GM18507 (cell line): ENCODE results near the gene FHL3.

Experiments
- DNase-seq: peaks from one replicate; pipeline ENCODE4 v3.0.0; 2011; ENCODE audit warnings: low read depth; ENCODE audit not compliant: insufficient read length; ENCODE audit errors: extremely low spot score
- FAIRE-seq: peaks from 2 replicates; lab custom pipeline; 2011; peaks lifted over from hg19 to GRCh38; lab: Jason Lieb, UNC

The FHL3 gene, protein sequence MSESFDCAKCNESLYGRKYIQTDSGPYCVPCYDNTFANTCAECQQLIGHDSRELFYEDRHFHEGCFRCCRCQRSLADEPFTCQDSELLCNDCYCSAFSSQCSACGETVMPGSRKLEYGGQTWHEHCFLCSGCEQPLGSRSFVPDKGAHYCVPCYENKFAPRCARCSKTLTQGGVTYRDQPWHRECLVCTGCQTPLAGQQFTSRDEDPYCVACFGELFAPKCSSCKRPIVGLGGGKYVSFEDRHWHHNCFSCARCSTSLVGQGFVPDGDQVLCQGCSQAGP

DNA sequence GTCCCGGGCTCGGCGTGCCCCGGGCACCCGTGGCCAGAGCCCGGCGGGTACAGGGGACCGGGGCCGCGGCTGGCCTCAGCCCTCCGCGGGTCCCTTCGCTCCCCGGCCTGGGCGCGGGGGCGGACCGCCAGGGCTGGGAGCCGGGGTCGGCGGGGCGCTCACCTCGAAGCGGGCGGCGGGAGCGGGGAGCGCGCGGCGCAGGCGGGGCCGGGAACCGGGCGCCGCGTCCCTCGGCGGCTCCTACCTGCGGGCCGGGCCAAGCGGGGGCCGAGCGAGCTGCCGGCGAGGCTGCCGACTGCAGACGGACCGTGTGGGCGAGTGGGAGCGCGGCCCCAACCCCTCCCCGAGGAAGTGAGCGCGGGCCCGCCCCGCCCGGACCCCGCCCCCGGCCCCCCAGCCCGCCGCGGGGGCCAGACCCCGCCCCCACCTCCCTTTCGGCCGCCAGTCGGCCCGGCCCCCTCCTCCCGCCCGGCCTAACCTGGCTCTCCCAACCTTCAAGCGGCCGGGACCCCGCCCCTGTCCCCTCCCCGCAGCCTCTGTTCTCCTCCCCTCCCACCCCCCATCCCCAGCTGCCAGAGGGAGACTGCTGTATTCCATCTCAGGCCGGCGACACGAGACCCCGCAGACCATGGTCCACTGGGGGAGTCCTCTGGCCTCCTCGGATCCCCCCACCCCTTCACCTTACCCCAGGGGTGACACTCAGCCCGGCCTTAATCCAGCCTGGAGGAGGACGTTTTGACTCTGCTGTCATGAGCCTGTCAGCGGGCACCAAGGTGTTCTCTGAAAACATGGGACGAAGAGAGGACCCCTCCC lies at the start of gene FHL3:
Gene FHL3 (minus strand): TSS at position 320 of the 813 bp plus-strand sequence. CDS start 6,102 bp downstream, outside the sequence.
- FAIRE-seq, result no peak
- DNase-seq, result no peak

DNA sequence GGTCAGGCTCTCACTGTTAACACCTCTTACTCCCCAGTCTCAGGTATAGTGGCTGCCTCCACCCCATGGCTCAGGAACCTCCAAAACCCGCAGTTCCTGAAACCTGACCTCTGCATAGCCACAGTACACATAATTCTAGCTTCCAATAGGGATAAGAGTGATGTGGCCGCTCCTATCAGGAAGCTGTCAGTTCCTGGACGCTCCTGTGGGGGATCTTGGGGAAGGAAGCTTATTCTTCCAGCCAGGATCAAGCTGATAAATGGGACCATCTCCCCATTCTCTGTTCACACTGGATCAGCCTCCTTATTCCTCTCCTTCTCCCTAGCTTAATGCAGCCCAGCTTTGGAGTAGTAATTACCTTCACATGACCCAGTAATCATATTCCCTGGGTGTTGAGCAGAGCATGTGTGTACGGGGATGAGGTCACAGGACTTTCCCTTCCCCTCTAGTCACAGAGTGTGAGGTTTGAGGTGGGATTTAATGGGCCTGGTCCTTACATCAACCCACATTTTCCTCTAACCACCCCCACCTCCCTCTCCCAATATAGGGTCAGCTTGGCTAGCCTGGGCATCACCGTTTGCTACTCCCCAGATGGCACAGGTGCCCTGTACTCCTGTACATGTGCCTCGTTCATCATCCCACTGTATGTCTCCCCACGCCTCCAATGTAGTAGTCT lies 48.2 kb upstream of the FHL3 start:
- FAIRE-seq, result peak; percentile 60
- DNase-seq, result no peak

DNA sequence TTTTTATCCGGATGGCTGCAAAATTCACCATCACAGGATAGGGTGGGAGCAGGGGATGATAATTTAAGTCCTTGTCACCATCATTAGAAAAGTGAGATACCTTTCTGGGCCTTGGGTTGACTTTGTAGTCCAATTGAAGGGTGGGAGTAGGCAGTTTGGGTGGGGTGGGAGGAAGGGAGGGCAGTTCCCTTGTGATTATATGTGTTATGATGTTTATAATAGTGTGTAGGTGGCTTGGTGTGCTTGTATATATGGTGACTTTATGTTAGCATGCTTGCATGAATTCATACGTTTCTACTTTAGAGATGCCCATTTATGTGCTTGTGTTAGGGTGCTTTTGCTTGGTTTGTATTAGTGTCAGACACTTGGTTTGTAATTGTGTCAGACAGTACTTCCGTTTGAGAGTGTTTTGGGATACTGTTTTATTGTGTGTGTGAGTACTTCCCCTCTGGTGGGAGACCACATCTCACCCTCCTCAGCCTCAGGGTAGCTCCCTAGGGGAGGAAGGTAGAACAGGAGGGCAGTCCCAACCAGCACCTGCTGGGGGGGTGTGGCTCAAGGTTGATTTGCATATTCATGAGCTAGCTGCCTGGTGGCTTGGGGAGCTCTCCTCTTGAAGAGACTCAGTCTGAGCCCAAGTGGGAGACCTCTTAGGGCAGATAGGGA lies 47.6 kb upstream of the FHL3 start:
- FAIRE-seq (peak; percentile 96), DNase-seq (no peak)

DNA sequence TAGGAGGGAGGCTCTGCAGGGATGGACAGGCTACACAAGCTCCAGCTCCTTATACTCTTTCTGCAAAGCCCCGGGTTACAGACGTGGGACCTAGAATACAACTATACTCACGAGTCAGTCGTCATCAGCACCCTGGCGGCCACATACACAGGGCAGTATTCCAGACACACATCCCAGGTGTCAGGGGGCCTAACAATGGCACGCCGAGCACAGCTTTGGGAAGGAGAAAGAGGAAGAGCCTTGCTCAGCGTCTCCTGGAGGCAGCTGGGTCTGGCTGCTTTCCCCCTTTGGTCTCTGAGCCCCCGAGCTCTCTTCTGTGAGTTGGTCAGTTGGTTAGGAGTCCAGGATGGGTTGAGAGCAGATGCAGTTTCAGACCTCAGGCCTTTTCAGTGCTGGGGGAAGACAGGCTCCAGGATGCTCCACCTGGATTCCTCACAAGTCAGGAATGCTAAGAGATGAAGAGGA lies 45.8 kb upstream of the FHL3 start:
- DNase-seq (no peak), FAIRE-seq (peak; percentile 5)

DNA sequence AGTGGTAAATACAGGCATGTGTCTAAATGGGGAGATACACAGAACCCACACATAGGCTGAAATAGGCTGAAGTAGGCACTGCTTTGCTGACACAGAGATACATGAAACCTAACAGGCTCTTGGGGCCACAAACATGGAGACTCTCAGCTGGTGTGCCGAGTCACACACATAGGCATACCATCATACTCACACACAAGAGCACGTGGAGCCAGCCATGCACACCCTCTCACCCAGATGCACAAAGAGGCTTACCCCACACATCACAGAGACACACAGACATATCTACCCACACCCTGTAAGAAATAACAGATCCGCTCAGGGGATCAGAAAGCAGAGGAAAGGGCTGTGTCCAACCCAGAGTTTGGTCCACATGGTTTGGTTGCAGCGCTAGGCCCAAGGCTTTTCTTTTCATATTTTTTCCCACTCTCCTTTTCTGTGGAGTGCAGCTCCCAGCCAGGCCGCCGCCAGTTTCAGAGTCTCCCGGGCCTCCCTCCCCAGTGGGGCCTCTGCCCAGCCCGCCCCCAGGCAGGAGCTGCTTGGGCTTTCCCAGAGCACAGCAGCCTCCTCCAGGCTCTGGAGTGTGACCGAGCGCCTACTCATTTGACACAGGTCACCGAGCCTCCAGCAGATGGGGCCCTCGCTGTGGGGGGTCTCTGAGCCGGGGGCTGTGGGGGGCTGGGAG lies 45.2 kb upstream of the FHL3 start:
- FAIRE-seq (no peak), DNase-seq (no peak)

- DNase-seq, result no peak
- FAIRE-seq, result no peak
Measured at GRCh38 chr1:38047603-38048141, 42.4 kb upstream of the FHL3 start.

- peak; percentile 74 for FAIRE-seq
- peak; percentile 81 for DNase-seq
Measured at GRCh38 chr1:38046884-38047602, 41.7 kb upstream of the FHL3 start.

DNA sequence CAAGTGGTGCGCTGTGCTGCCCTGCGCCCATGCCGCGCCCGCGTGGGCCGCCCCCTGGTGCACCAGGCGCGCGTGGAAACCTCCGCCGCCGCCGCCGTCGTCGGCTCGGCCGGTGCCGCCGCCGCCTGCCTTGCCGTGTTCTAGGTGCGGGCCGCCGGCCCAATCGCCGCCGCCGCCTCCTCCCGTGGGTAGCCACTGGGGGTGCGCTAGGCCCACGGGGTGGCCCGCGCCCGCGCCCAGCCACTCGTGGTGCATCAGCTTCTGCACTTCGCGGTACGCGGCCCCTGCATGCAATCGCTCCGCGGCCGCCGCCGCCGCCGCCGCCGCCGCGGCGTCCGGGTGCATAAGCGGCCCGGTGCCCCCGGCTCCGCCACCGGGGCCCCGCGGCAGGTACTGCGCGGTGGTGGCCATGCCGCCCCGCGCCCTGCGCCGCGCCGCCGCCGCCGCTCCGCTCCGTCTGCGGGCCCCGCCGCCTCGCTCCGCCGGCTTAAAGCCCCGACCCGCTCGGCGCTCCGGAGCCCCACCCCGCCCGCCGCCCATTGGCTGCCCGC lies 41.1 kb upstream of the FHL3 start, which contains the start of gene POU3F1:
Gene POU3F1 (minus strand): TSS at position 461 of the 551 bp plus-strand sequence. CDS start 50 bp downstream, at position 411.
- DNase-seq (no peak), FAIRE-seq (no peak)

GRCh38 chr1:38045401-38046332 lies 40.4 kb upstream of the FHL3 start:
- FAIRE-seq (no peak), DNase-seq (no peak)

- DNase-seq (no peak), FAIRE-seq (no peak)
Measured at GRCh38 chr1:38044221-38045215, 39.2 kb upstream of the FHL3 start.

DNA sequence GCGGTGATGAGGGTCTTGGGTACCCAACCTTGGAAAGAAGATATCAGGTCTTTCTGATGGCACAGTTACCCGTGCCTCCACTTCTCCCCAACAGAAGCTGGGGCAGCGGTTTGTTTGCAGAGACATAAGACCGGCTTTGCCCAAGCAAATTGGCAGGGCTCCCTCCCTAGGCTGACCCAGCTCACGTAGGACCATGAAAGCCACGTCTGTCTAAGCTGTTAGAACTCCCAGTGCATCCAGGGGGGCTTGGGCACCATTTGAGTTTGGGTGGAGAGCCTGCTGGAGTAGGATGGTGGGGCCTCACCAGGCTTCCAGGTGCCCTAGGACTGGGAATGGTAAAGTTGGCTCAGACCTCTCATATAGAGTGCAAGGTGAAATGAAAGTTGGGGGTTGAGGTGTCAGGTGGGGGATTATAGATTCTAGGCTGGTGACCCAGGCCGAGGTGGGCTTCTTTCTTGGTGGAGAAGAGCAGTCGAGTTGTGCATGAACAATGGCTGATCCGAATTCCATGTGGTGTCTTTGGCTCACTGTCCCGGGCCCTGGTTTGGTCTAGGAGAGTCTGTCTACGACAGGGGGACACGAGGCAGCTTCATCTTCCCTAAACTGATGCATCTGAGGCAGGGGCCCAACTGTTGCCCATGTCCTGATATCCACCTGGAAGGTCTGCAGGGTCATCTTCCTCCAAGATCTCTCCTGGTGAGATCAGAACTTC lies 37.9 kb upstream of the FHL3 start:
- DNase-seq, result no peak

GRCh38 chr1:38041936-38042834 lies 36.9 kb upstream of the FHL3 start:
- DNase-seq, result no peak
- FAIRE-seq, result no peak

More for the DNA sequence above, 37.9 kb upstream of the FHL3 start:
- FAIRE-seq, result no peak

DNA sequence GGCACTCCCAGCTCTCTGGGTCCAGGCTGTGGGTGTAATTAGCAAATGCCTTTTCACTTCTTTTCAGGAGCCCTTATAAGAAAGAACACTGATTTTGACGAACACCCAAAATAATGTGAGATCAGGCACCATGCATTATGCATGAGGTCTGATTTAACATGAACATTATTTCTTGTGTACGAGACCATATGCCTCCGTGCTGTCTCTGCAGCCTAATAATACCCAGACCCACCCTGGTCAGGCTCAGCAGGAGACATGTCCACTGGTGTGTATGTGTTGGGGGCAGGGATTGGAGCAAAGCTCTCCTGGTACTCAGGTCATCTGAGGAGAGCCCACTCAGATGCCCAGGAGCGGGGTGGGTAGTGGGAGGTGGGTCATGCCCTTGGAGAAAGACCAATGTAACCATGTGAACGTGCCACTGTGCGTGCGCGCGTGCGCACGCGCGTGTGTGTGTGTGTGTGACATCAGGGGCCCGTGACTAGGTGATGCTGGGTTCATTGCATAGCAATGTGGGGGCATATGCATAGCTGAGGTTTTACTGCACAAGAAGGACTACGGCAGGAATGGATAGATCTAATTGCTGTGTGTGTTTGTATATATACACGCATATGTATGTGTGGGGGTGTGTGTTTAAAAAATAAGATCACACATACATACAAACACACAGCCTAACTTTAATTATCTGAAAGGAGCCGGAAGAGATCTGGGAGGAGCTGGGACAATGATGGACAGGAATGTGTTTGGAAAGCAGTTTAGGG lies 34.2 kb upstream of the FHL3 start:
- FAIRE-seq, result no peak

More for the DNA sequence above, 34.2 kb upstream of the FHL3 start:
- no peak for DNase-seq
